Subcutaneous preadipocyte (primary cell): Measurements from ENCODE around the gene OR8A1. TPM values are rescaled to one million over a fixed set of nuclear protein-coding genes. Genes with fewer than 3 reads are reported as not detected.

Source experiments
- small RNA-seq: library from RNA; depleted of rRNA; stranded (forward); fragments of <200 nt; gene quantifications from one replicate; pipeline ENCODE3, GENCODE V24; 2012
- total RNA-seq: library from RNA; depleted of rRNA; stranded (reverse); fragments of >200 nt; gene quantifications from 2 replicates; pipeline ENCODE4 v1.2.3, GENCODE V29; 2012

The OR8A1 gene
- not detected in 2 replicates for total RNA-seq

DNA sequence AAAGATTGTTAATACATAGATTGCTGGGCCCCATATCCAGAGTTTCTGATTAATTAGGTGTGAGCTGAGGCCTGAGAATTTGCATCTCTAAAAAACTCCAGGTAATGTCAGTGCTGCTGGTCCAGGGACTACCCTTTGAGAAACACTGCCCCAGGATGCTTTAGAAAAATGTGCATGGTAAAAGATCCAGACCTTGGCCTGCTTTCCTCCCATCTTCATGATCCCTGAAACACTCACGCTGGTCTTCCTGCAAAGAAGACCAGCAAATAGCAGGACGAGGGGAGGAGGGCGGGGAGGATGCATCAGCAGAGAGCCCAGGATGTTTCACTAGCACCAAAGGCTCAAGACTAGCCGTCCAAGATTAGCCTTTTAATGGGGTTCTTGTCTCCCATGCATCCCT, at the start of gene OR8A1:
Gene OR8A1, plus strand, starts transcription at position 301 of the 400 bp plus-strand sequence. CDS start 123 bp downstream, outside the sequence.

DNA sequence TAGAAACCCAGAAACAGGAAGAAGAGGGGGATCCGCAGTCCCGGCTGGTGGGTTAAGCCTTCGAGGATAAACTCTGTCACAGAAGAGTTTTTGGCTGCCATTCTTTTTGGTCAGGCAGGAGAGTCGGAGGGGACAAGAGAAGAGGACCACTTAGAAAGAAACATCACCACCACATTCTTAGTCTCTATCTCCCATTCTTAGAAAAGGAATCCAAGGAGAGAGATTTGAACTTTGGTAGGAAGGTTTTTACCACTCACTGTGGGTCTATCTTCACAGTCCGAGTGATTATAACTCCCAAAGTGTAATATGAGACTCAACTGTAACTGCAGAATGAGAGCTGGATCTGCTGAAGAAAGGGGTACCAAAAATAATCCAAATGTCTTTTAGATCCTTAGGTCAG, 26.2 kb upstream of the OR8A1 start, which contains the start of gene OR8B12:
Gene OR8B12, minus strand, starts transcription at position 101 of the 400 bp plus-strand sequence. Its CDS starts 0 bp downstream, at position 101.

DNA sequence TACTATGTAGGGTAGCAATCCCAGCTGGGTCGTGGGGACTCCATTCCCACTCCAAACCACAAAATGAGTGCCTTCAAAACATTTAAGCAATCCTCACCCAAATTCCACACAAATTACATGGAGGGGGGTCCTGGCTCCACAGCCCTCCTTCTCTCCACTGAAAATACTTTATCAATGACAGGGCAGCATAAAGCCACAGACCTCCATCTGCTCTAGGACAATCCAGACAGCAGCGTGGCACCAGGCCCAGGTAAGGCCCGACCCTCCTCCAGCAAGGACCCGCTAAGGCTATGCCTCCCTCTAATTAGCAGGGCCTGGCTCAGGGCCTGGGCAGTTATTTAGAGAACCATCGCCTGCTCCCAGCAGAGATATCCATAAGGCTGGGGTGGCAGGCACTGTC, 41.3 kb downstream of the OR8A1 start, which contains the start of gene PANX3:
Gene PANX3, plus strand, starts transcription at position 365 of the 400 bp plus-strand sequence. CDS start 129 bp downstream, outside the sequence.

Small RNAs within 50 kb of the gene (small RNA-seq; reads per million reads assigned to genes)
- not detected for gene OR8A3P

Other genes starting within 250 kb of the OR8A1 start
- not detected in 2 replicates for gene OR8D2, start 249.8 kb upstream of the OR8A1 start, total RNA-seq
- gene OR8B2, start 185.5 kb upstream of the OR8A1 start, total RNA-seq, result not detected in 2 replicates
- not detected in 2 replicates for gene OR8B3, start 171.0 kb upstream of the OR8A1 start, total RNA-seq
- not detected in 2 replicates for gene OR8B4, start 145.1 kb upstream of the OR8A1 start, total RNA-seq
- gene OR8B8, start 124.3 kb upstream of the OR8A1 start, total RNA-seq, result not detected in 2 replicates
- not detected in 2 replicates for gene OR8B12, start 26.3 kb upstream of the OR8A1 start, total RNA-seq
- gene PANX3, start 41.4 kb downstream of the OR8A1 start, total RNA-seq, result not detected in 2 replicates
- 17.6 and 22.7 TPM in 2 replicates for gene TBRG1, start 52.9 kb downstream of the OR8A1 start, total RNA-seq
- gene SIAE, start 103.7 kb downstream of the OR8A1 start, total RNA-seq, result 7.4 and 10.7 TPM in 2 replicates
- gene SPA17, start 103.9 kb downstream of the OR8A1 start, total RNA-seq, result 12.1 and 12.9 TPM in 2 replicates
- gene NRGN, start 169.9 kb downstream of the OR8A1 start, total RNA-seq, result 1.4 TPM in 1 of 2 replicates, not detected in the other
- not detected in 2 replicates for gene VSIG2, start 182.3 kb downstream of the OR8A1 start, total RNA-seq
- under 0.01 and 0.39 TPM in 2 replicates for gene ESAM, start 192.3 kb downstream of the OR8A1 start, total RNA-seq
- 6.6 and 11.1 TPM in 2 replicates for gene MSANTD2, start 230.4 kb downstream of the OR8A1 start, total RNA-seq